NOMO-1 treated with DMSO at 0.1 percent for 48 hours (cell line): Measurements from ENCODE around the gene HNRNPA3.
A peak's percentile ranks its signal among the peaks of the same experiment; 100 is the strongest.
"Not testable (repeated sequence)": the region's sequence is repeated elsewhere in the genome, so short reads cannot be mapped to it uniquely, and the experiment has no call there.

ENCODE experiments used
- DNase-seq: peaks from one replicate; lab custom pipeline; 2025; ENCODE audit not compliant: unreplicated experiment; lab: John Stamatoyannopoulos, UW

Gene HNRNPA3

DNA sequence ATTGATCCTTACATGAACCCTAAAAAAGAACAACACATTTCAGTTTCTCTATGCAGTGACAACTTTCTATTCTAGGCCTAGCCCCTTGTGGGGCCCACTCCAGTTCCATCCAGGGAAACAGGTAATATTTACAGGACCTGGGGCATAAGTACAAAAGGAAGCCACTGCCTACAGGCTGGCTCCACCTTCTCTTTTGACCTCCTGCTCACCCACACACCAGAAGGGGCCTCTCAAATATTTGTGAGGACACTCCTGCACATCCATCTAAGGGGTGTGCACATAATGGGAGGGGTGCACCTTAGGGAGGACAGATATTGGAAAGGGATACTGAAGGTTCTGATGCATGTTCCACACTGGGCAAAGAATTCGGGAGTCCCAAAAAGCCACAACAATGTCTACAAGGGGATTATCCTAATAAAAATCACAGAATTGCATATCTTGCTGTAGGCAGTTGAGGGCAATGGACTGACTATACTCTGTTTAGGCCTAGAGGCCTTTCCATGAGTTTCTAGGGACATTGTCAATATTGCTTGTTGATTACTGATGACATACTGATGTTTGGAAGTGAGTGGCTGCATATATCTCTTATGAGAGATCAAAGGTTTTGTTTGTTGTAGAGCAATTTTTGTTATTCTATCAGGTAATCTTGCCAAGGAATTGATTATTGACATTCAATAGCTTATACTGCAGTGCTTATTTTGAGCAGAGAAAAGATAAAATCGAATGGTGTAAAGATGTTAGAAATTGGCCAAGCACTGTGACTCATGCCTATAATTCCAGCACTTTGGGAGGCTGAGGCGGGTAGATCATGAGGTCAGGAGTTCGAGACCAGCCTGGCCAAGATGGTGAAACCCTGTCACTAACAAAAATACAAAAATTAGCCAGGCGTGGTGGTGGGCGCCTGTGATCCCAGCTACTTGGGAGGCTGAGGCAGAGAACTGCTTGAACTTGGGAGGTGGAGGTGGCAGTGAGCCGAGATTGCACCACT, 23.8 kb upstream of the HNRNPA3 start:
- no peak for DNase-seq

GRCh38 chr2:177190941-177191340, 21.7 kb upstream of the HNRNPA3 start:
- DNase-seq, result no peak

- DNase-seq, result no peak
Observed at GRCh38 chr2:177192788-177193187, 19.8 kb upstream of the HNRNPA3 start.

- no peak for DNase-seq
Observed at GRCh38 chr2:177193240-177193639, 19.4 kb upstream of the HNRNPA3 start.

GRCh38 chr2:177195194-177195593, 17.4 kb upstream of the HNRNPA3 start:
- DNase-seq, result no peak

DNA sequence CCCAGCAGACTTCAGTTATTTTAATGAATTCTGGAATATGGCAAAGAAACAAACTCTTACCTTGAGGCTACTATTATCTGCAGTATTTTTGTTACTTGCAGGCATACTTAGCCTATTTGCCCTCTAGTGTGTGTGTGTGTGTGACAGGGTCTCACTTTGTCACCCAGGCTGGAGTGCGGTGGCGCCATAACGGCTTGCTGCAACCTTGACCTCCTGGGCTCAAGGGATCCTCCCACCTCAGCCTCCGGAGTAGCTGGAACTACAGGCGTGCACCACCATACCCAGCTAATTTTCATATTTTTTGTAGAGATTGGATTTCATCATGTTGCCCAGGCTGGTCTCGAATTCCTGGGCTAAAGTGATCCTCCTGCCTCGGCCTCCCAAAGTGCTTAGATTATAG, 12.2 kb upstream of the HNRNPA3 start:
- not testable (repeated sequence) for DNase-seq

DNA sequence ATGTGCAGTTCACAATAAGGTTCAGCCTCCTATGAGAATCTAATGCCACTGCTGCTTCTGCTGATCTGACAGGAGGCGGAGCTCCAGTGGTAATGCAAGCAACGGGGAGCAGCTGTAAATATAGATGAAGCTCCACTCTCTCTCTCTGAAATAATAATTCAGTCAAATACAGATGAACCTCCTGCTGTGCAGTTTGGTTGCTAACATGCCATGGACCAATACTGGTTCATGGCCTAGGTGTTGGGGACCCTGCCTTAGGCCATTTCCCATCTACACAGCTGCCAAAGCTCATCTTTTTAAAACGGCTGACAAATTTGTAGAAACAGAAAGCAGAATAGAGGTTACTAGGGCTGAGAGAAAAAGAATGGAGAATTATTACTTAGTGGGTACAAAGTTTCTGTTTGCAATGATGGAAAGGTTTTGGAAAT, 10.7 kb upstream of the HNRNPA3 start:
- no peak for DNase-seq

GRCh38 chr2:177204417-177204816, 8.2 kb upstream of the HNRNPA3 start:
- DNase-seq, result no peak

DNA sequence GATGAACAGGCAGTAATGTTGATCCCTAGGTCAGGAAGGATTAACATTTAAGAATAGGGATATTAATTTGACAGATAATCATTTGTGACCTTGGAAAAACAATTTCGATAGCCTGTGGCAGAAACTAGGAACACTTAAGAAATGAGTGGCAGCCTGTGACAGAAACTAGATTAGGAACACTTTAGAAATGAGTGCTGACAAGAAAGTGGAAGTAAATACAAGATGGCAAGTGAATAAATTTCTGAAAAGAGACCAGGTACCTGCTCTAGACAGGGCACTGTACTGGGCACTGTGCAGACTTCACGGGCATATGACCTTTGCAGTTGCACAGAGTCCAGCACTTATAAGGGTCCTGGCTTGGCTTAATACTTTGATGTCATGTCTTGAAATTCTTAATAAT, 5.5 kb upstream of the HNRNPA3 start:
- DNase-seq, result no peak

- DNase-seq, result no peak
Observed at GRCh38 chr2:177211169-177211568, 1.4 kb upstream of the HNRNPA3 start.

DNA sequence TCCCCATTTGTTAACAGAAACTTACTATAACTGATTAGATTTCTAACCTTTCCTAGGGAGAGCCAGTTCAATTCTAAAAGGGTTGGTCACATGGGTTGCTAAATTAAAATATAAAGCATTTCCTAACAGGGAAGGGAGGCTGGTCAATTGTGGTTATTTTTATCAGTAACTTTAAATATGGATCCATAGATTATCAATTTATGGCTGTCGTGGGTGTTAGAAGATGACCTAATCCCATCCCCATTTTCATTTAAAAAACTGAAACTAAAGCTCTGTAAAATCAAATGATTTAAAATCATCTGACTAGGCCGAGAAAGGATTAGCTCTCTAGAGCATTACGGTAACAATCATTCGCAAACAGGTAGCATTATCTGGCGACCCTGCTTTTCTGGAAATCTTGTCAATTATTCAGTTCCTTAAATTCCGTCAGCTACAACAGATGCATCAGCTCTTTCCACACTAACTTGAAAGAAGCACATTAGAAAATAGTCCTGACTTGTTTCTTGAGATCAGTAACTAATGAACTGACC, 953 bp upstream of the HNRNPA3 start:
- peak; percentile 52 for DNase-seq

DNA sequence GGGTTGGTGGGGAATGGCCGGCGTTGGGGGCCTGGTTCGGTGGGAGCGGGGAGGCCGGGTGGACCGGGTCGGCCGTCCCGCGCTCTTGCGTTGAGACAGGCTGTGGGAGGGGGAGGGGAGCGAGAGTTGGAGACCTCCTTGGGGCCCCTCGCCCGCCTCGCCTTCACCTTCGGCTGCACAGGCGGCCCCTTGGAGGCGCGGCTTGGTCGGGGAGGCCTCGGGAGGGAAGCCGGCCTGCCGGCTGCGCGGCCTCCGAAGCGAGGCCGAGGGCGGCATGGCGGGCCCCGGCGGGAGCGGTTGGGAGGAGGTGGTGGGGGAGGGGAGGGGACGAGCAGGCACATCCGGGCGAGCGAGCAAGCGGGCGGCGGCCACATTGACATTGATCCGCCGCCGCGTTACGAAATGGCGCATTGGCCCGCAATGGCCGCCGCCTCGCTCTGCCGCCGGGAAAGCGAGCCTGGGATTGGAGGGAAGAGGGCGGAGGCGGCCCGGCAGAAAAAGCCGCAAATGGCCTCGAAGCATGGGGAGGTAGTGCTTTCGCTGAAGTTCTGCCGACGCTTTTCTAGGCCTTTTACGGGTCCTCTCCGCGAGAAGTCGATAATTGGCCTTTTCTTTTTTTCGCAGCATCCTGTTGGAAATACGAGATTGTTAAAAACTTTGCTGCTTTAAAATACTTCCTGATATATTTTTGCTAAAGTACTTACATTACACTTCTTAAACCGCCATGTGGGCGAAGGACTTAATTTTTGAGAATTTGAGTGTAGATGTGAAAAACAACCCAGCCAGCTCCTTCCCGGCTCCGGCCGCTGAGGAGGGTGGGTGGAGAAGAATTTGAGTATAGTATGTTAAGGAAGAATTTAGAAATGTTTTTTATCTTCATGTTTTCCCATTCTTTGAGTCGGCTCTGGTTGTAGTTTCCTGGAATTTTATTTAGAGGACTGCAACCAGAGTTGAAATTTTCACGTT, 580 bp downstream of the HNRNPA3 start:
- peak; percentile 86 for DNase-seq

DNA sequence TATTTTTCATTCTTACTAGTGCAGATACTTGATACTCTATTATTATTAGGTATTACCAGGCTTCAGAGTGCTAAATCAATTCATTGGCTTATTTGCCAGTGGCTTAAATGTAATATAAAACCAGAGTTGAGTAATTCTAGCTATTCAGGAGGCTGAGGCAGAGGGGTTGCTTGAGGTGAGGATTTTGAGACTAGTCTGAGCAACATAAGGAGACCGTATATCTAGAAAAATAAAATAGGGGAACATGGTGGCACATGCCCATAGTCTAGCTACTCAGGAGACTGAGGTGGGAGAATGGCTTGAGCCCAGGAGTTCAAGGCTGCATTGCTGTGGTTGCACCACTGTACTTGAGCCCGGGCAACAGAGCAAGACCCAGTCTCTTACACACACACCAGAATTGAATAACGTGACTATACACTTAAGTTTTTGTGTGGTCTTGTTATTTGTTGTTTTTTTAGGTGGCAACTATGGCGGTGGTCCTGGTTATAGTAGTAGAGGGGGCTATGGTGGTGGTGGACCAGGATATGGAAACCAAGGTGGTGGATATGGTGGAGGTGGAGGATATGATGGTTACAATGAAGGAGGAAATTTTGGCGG, 4.8 kb downstream of the HNRNPA3 start:
- DNase-seq, result no peak

GRCh38 chr2:177219787-177220186, 7.2 kb downstream of the HNRNPA3 start:
- DNase-seq, result not testable (repeated sequence)

GRCh38 chr2:177221534-177221933, 8.9 kb downstream of the HNRNPA3 start:
- DNase-seq, result no peak

- DNase-seq, result no peak
Observed at GRCh38 chr2:177221970-177222369, 9.4 kb downstream of the HNRNPA3 start.

- DNase-seq, result not testable (repeated sequence)
Observed at GRCh38 chr2:177223436-177223835, 10.8 kb downstream of the HNRNPA3 start.

GRCh38 chr2:177225965-177226360, 13.4 kb downstream of the HNRNPA3 start:
- DNase-seq, result no peak

DNA sequence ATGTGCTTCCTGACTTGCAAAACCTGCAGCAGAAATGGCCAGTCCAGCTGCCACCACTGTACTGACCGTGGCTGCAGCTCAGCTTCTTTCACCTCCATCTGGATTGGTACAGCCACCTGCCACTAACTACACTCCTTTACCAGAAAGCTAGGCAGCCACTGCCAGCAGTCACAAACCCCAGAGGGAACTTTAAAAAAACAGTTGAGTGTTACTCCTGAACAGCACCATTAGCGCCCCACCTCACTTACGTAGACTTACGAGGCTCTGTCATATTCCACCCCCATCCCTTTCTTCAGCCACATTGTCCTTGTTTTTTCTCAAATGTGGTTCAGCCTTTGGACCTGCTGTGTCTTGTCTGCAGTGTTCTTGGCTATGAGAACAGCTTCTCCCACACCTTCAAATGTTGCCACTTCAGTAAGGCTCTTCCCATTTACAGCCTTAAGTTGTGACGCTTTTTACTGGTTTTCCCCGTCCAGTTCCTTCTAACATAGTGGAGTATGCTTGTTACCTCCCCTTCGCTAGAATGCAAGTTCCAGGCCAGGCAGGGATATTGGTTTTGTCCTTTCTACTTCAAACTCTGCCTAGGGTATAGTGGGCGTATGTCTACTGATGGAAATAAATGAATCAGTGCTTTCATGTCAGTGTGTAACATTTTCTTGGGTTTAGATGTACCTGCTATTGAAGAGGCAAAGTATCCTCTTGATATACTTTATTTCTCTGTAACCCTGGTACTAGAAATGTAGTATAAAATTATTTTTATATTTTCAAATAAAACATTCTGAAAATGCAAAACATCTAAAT, 17.0 kb downstream of the HNRNPA3 start:
- no peak for DNase-seq

GRCh38 chr2:177231270-177231669, 18.7 kb downstream of the HNRNPA3 start:
- no peak for DNase-seq
